Coronary artery (tissue), 2 donors: Measurements from ENCODE around the gene BTBD6.

ENCODE experiments used
- DNase-seq: peaks from one replicate; pipeline ENCODE4 v3.0.0-alpha.2; 2017; ENCODE audit warnings: low spot score
- H3K27ac ChIP-seq, 2 donors: fragments of 200-600 bp; sonication (generic); one replicate each; pipeline ENCODE4 v1.5.1; 2016 to 2019
- H3K4me3 ChIP-seq: fragments of 200-600 bp; sonication (generic); 2 replicates; pipeline ENCODE4 v1.5.1; 2016; ENCODE audit warnings: mild to moderate bottlenecking, moderate library complexity
- CTCF ChIP-seq: fragments of 200-600 bp; sonication (generic); IDR thresholded peaks from one replicate; pipeline ENCODE4 v1.5.1; 2019; ENCODE audit warnings: antibody characterized with exemption

The BTBD6 gene

GRCh38 chr14:105216490-105217247, 31.7 kb upstream of the BTBD6 start:
- H3K4me3 ChIP-seq, result no peak overlapping the region
- TF ChIP-seq CTCF, result no peak
- no peak for DNase-seq
- H3K27ac ChIP-seq, result no peak overlapping the region

GRCh38 chr14:105217774-105218173, 30.6 kb upstream of the BTBD6 start:
- DNase-seq, result no peak
- no peak overlapping the region for H3K4me3 ChIP-seq
- TF ChIP-seq CTCF, result no peak
- no peak overlapping the region for H3K27ac ChIP-seq

GRCh38 chr14:105218611-105219010, 29.7 kb upstream of the BTBD6 start:
- H3K27ac ChIP-seq, result no peak overlapping the region

GRCh38 chr14:105219043-105219612, 29.2 kb upstream of the BTBD6 start:
- no peak for TF ChIP-seq CTCF
- no peak for DNase-seq
- no peak overlapping the region for H3K4me3 ChIP-seq
- no peak overlapping the region for H3K27ac ChIP-seq

More at GRCh38 chr14:105218611-105219010, 29.7 kb upstream of the BTBD6 start:
- no peak for TF ChIP-seq CTCF
- DNase-seq, result no peak
- H3K4me3 ChIP-seq, result no peak overlapping the region

- no peak for DNase-seq
- Histone ChIP-seq H3K4me3 (no peak overlapping the region), H3K27ac (no peak overlapping the region)
- TF ChIP-seq CTCF, result no peak
These were observed 28.6 kb upstream of the BTBD6 start for GRCh38 chr14:105219753-105220152.

GRCh38 chr14:105220699-105221597, 27.4 kb upstream of the BTBD6 start:
- TF ChIP-seq CTCF, result no peak
- H3K4me3 ChIP-seq, result no peak overlapping the region
- DNase-seq, result no peak
- H3K27ac ChIP-seq, result no peak overlapping the region
